Left lung (tissue), 10 donors: ENCODE measurements around the gene GCNT2. TPM values are rescaled to one million over a fixed set of nuclear protein-coding genes. Genes with fewer than 3 reads are reported as not detected.

Experiments
- ATAC-seq: fragments of 200-7000 bp; cut with Tn5 transposase; one replicate; pipeline ENCODE4 v1.9.1; 2020; ENCODE audit warnings: moderate library complexity
- DNase-seq, 4 donors: peaks; one replicate each; pipeline ENCODE4 v3.0.0-alpha.2; 2013 to 2020
- H3K27ac ChIP-seq, 2 donors: fragments of 200-600 bp; sonication (generic) in 1 of 2; one replicate each; pipeline versions ENCODE4 v1.5.0 to v1.8.0; 2020 to 2021
- H3K27me3 ChIP-seq, 2 donors: fragments of 200-600 bp; sonication (generic) in 1 of 2; one replicate each; pipeline versions ENCODE4 v1.5.0 to v1.8.0; 2020 to 2021
- H3K36me3 ChIP-seq, 2 donors: fragments of 200-600 bp; sonication (generic) in 1 of 2; one replicate each; pipeline versions ENCODE4 v1.5.0 to v1.8.0; 2020 to 2021
- H3K4me1 ChIP-seq, 2 donors: fragments of 200-600 bp; one replicate each; pipeline ENCODE4 v1.8.0; 2021
- H3K4me3 ChIP-seq, 2 donors: fragments of 200-600 bp; sonication (generic) in 1 of 2; one replicate each; pipeline versions ENCODE4 v1.5.0 to v1.8.0; 2020 to 2021; ENCODE audit warnings: mild to moderate bottlenecking in 1 of 2
- H3K9me3 ChIP-seq, 2 donors: fragments of 200-600 bp; sonication (generic) in 1 of 2; one replicate each; pipeline versions ENCODE4 v1.5.0 to v1.8.0; 2020 to 2021
- intact Hi-C, 2 donors: fragments of 100-400 bp; cut with DNase I; formaldehyde crosslinking; loops; one replicate each; pipeline versions ENCODE4 v1.11.2 to v1.14.2; 2022
- polyA plus RNA-seq, 6 donors: library from polyadenylated mRNA; unstranded; fragments of 120-200 nt; gene quantifications; one replicate each; pipeline ENCODE4 v1.2.1, GENCODE V29; 2013; ENCODE audit not compliant: insufficient read length in 6 of 6
- total RNA-seq, 2 donors: library from RNA; stranded (reverse); fragmentation: NEBNext Ultra II Directional; extraction: Animal tissue kit (Norgen Biotek cat#: 25700); gene quantifications; one replicate each; pipeline ENCODE4 v1.2.1, GENCODE V29; 2021
- TF ChIP-seq, protein P1 (sequence below), 2 donors: fragments of 200-600 bp; sonication (generic) in 1 of 2; IDR thresholded peaks; one replicate each; pipeline versions ENCODE4 v1.5.0 to v1.8.0; 2021; ENCODE audit warnings: antibody characterized with exemption in 2 of 2
- donor health status: DM: no; HTN: yes; CAD: no.
- donor health status: DM: no; HTN: no; CAD: no.

The GCNT2 gene
- total and polyA plus RNA-seq, 8 donors = 14.7 to 32.3 (median 18.0) TPM

GRCh38 chr6:10588562-10589428 lies 67.6 kb downstream of the GCNT2 start:
- Histone ChIP-seq H3K9me3 (no peaks in the 10 kb centered on the region), H3K36me3 (no peaks in the 10 kb centered on the region), H3K4me3 (no peak overlapping the region), H3K4me1 (peaks cover 0 to 11% of the 10 kb centered on the region in 2 donors), H3K27me3 (no peaks in the 10 kb centered on the region), H3K27ac (no peak overlapping the region)
- intact Hi-C loops = no loop called here
- TF ChIP-seq, protein P1, sequence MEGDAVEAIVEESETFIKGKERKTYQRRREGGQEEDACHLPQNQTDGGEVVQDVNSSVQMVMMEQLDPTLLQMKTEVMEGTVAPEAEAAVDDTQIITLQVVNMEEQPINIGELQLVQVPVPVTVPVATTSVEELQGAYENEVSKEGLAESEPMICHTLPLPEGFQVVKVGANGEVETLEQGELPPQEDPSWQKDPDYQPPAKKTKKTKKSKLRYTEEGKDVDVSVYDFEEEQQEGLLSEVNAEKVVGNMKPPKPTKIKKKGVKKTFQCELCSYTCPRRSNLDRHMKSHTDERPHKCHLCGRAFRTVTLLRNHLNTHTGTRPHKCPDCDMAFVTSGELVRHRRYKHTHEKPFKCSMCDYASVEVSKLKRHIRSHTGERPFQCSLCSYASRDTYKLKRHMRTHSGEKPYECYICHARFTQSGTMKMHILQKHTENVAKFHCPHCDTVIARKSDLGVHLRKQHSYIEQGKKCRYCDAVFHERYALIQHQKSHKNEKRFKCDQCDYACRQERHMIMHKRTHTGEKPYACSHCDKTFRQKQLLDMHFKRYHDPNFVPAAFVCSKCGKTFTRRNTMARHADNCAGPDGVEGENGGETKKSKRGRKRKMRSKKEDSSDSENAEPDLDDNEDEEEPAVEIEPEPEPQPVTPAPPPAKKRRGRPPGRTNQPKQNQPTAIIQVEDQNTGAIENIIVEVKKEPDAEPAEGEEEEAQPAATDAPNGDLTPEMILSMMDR (IDR thresholded peaks at IDR 0.05) = no peak
- DNase-seq (no peak), ATAC-seq (no peak)

- no peak for ATAC-seq
- Histone ChIP-seq H3K9me3 (no peaks in the 10 kb centered on the region), H3K27me3 (no peaks in the 10 kb centered on the region), H3K4me1 (peaks cover 0 to 9% of the 10 kb centered on the region in 2 donors), H3K36me3 (no peaks in the 10 kb centered on the region), H3K4me3 (no peak overlapping the region), H3K27ac (no peak overlapping the region)
- intact Hi-C loops = no loop called here
- DNase-seq = no peak
- TF ChIP-seq, protein P1 (IDR thresholded peaks at IDR 0.05) = no peak
These were observed 68.2 kb downstream of the GCNT2 start for GRCh38 chr6:10589429-10589727.

- no peaks in the 10 kb centered on the region for H3K27me3 ChIP-seq
- ATAC-seq (no peak), DNase-seq (no peak)
- intact Hi-C loops = no loop called here
- no peak overlapping the region for H3K4me3 ChIP-seq
- H3K9me3 ChIP-seq = no peaks in the 10 kb centered on the region
- no peaks in the 10 kb centered on the region for H3K36me3 ChIP-seq
- no peak overlapping the region for H3K27ac ChIP-seq
- TF ChIP-seq, protein P1 (IDR thresholded peaks at IDR 0.05) = no peak
- H3K4me1 ChIP-seq = peaks cover 0 to 9% of the 10 kb centered on the region in 2 donors
These were observed 68.8 kb downstream of the GCNT2 start for GRCh38 chr6:10589983-10590382.

- intact Hi-C loops = no loop called here
- ATAC-seq = no peak
These were observed 70.4 kb downstream of the GCNT2 start for GRCh38 chr6:10591422-10592160.

More at GRCh38 chr6:10591422-10592160, 70.4 kb downstream of the GCNT2 start:
- H3K27ac ChIP-seq = no peak overlapping the region
- no peak for DNase-seq
- H3K4me1 ChIP-seq = peaks cover 0 to 17% of the 10 kb centered on the region in 2 donors
- H3K4me3 ChIP-seq = no peak overlapping the region
- no peaks in the 10 kb centered on the region for H3K9me3 ChIP-seq
- H3K27me3 ChIP-seq = no peaks in the 10 kb centered on the region
- TF ChIP-seq, protein P1 (IDR thresholded peaks at IDR 0.05) = no peak
- H3K36me3 ChIP-seq = no peaks in the 10 kb centered on the region
